Hematopoietic multipotent progenitor cell treated with erythropoietin and hydrocortisone succinate and interleukin-3 and kit ligand, for 15 days (in vitro differentiated cells): ENCODE data around the gene RASD1.

Source experiments
- DNase-seq: peaks from one replicate; pipeline ENCODE4 v3.0.0-alpha.2; 2015; ENCODE audit warnings: low spot score

Gene RASD1

GRCh38 chr17:17496189-17497064, at the start of gene RASD1:
Gene RASD1 (minus strand): TSS chr17:17496395. CDS start chr17:17496181, 214 bp downstream.
- DNase-seq, result peak; percentile 85

DNA sequence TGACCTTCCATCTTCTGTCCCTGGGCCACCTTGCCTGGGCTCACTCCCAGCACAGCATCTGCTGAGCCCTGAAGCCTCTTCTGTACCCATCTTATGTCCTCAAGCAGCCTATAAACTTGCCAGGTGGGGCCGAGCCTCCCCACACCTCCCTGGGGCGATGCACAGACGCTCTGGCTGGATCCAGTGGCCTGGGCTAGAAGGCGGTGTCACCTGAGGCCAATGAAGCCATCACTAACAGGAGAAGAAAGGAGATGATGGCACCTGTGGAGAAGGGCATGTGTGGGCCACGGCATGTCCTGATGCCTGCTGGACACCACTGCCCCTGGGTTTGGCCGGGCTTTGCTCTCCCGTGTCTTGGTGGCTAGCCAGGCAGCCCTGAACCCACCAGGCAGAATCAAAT, 49.8 kb upstream of the RASD1 start:
- no peak for DNase-seq

- no peak for DNase-seq
Measured at GRCh38 chr17:17545031-17545820, 49.0 kb upstream of the RASD1 start.

DNA sequence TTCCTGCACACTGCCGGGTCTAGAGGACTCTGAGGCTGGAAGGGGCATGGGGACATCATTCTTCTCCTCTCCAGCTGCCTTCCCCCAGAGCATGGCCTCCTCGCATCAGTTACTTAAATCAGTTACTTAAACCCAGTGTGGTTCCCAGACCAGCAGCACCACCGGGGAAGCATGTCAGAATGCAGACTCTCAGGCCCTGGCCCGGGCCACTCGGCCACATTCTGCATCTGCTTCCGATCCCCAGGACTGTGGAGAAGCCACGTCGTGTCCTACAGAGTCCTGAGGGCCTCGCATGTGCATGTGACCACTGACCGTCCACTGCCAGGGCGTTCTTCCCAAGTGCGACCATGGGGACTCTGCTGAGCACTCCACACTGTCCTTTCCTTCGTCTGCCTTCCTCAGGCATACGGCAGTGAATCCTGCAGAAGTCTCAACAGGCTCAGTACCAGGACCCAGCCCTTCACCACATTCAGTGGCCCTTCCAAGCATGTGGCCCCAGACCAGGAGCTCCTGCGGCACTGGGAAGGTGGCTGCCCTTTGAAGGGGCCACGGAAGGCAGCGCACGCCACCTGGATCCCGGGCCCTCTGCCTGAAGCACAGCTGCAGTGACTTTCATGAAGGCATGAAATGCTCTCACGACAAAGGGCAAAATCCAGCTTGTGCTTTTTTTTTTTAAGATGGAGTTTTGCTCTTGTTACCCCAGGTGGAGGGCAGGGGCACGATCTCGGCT, 46.9 kb upstream of the RASD1 start:
- no peak for DNase-seq

DNA sequence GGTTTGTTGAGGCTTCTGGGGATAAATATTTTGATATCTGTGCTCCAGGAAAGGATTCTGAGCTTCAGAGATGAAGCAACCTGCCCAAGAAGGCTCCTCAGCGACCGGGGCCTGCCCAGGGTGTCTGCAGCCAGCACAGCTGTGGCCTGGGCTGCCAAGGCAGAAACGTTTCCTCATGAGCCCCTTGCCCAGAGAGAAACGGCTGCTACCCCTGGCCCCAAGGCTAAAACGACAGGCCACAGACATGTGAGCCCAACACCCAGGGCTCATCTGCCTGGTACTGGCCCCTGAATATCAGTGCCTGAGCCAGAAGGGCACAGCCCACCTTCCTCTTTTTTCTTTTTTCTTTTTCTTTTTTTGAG, 45.4 kb upstream of the RASD1 start:
- no peak for DNase-seq

GRCh38 chr17:17540935-17541639, 44.9 kb upstream of the RASD1 start:
- no peak for DNase-seq

- DNase-seq, result no peak
Measured at GRCh38 chr17:17540278-17540906, 44.2 kb upstream of the RASD1 start.

- DNase-seq, result no peak
Measured at GRCh38 chr17:17539591-17539990, 43.4 kb upstream of the RASD1 start.

- no peak for DNase-seq
Measured at GRCh38 chr17:17538417-17539391, 42.5 kb upstream of the RASD1 start.

GRCh38 chr17:17537311-17538099, 41.3 kb upstream of the RASD1 start:
- no peak for DNase-seq

DNA sequence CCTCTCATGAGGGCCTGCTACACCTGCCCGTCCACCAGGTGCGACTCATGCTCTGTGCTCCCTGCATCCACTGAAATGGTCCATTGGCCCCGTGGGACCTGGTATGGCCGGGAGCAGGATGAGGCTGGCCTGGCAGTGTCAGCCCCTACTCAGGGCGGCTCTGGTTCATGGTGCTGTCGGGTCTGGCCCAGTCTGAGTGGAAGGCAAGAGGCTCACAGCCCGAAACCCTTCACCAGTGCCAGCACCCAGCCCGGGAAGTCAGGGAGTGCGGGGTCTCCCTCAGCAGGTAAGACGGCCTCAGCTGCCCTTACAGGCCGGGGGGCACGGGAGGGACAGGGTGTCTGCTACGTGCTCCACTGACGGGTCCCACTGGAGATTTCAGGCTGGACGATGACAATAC, 40.5 kb upstream of the RASD1 start:
- no peak for DNase-seq

DNA sequence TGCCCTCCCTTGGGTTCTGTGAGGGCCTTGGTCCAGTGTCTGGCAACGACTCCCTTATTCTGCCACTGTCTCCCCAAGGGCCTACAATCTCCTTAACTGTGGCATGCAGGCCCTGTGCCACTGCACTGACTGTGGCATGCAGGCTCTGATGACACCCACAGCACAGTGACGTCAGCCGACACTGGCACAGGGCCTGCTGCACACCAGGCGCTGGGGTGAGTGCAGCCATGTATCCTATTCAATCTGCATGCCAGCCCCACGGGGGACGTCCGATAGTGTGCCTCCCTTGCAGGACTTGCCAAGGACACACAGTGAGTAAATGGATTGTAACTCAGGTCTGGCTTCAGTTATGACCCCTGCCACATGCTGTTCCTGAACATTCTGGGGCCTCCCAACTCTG, 39.8 kb upstream of the RASD1 start:
- DNase-seq, result no peak

DNA sequence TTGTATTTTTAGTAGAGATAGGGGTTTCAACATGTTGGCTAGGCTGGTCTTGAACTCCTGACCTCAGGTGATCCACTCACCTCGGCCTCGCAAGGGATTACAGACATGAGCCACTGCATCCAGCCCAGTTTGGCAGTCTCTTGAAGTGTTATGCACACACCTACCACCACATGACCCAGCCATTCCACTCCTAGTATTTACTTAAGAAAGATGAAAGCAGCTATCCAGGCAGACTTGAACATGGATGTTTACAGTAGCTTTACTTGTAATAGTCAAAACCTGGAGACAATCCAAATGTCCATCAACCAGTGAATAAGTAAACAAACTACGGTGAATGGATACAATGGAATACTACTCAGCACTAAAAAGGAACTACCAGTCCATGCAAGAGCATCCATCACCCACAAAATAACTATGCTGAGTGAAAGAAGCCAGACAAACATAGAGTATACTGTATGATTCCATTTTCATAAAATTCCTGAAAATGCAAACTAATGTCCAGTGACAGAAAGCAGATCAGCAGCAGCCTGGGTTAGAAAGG, 37.8 kb upstream of the RASD1 start:
- no peak for DNase-seq

DNA sequence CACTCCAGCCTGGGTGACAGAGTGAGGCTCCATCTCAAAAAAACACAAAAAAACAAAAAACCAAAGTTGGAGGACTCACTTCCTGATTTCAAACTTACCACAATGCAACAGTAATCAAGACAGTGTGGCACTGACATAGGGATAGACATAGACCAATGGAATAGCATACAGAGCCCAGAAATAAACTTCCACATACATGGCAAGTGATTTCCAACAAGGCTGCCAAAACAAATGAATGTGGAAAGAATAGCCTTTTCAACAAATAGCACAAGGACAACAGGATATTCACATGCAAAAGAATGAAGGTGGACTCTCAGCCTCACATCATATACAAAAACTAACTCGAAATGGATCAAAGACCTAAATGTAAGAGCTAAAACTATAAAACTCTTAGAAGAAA, 36.8 kb upstream of the RASD1 start:
- DNase-seq, result no peak

DNA sequence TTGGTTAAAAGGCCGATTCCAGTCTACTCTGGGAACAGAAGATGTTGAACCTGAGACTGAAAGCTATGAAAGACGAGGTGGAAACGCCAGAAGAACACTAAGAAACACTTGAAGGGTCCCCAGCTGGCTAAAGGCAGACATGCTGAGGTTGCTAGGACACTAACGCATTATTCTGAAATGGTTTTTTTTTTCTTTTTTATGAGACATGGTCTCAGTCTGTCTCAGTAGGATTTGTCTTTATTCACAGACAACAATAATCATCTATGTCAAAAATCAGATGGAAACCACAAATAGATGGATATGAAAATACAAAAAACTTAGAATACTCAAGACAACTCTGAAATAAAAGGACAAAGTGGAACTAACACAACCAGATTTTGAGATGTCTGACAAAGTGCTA, 35.0 kb upstream of the RASD1 start:
- DNase-seq, result no peak

DNA sequence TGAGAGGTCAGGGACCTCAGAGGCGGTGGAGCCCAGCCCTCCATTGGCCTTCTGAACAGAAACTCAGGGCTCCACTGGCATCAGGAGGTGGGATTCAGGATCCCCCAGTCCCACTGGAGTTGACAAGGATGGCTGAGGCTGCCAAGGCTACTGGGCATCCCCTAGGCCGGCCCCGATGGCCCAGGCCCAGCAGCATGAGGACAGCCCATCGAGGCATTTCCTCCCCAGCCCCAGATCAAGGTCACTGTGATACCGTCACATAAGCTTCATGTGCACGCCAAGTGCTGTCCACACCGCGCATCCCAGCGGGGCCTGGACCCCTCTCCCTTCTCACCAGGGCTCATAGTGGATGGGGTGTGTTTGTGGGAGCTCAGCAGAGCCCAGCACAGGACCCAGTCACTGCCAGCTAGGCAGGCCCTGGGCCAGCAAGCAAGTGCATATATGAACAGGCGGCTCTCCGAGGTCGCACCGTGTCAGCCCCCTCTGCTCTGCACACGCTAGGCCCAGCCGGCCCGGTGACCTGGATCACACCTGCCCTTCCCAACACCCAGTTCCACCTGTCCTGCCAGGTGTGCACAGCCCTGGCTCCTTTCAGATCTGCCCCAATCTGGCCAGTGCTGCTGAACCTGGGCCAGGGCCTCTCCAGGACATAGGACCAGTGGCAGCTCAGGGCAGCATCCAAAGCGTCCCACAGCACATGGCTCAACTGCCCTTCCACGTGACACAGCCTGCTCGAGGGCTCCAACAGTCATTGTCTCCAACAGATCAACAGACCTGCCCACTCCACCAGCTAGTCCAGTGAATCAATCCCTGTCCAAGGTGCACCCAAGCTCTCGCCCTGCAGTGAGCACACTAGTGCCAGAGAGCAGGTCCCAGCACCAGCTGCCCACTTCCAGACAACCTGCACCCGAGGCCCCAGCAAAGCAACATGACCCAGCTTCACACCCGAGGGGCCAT, 32.8 kb upstream of the RASD1 start:
- no peak for DNase-seq

DNA sequence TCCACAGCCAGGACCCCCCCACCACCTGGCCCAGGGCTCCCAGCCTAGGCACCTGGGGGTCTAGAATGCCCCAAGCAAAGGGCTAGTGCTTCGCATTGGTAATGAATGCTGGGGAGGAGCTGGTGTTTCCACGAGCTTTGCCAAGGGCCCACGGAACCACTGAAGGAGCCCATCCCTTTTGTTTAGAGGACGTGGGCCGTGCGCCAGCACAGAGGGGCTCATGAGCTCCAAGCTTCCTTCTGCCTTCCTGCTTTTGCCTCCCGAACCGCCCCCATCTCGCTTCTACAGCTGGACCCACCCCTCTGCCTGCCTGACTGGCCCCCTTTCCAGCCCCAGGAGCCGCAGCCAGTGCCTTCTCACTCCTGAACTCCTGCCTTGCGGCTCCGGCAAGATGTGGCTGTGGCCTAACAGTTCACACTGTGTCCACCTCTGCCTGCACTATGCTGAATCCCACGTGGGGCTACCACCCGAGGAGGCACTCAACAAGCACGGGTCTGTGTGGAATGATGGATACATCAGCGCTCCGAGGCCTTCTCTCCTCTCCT, 31.8 kb upstream of the RASD1 start:
- DNase-seq, result no peak

DNA sequence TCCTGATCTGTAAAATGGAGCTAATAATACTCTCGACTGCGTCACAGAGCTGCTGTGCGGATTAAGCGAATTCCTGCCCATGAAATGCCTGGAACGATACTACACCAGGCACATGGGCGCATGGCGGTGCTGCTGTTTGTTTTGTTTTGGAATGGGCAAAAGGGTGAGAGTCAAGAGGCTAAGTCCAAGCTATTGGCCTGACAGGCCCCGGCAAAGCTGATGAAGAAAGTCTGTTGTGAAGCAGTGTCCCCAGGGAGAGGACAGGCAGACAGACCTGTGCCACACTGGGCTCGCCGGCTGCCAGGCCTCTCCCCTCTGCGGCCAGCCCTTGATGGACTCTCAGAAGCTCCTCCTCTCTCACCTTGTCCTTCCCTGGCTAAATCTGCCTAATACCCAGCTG, 31.3 kb upstream of the RASD1 start:
- DNase-seq, result no peak
